Measurements from ENCODE around the gene FAM3C.

The FAM3C gene

DNA sequence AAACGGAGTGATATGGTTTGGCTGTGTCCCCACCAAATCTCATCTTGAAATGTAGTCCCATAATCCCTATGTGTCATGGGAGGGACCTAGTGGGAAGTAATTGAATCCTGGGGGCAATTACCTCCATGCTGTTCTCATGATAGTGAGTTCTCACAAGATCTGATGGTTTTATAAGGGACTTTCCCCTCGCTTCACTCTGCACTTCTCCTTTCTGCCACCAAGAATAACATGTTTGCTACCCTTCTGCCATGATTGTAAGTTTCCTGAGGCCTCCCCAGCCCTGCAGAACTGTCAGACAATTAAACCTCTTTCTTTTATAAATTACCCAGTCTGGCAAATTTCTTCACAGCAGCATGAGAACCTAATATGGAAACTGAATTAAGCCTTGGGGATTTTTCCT, 19.1 kb downstream of the FAM3C start:
- DNase-seq: no peak

DNA sequence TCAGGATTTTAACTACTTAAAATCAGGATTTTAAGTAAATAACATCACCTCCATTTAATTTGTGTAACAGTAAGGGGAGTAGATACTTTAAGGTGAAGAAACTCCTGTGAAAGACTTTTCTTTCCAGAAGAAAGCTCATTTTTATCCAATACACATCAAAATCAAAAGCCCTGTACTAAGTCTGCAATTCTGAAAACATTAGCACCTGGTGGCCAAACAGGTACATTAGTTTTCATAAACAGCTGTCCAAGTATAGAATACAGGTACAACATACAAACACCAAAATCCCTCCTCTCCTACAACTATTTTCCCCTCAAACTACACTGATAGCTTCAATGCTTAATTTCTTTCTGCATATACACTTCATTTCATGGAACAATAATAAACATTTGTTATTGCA, 22.9 kb downstream of the FAM3C start:
- DNase-seq: no peak

DNA sequence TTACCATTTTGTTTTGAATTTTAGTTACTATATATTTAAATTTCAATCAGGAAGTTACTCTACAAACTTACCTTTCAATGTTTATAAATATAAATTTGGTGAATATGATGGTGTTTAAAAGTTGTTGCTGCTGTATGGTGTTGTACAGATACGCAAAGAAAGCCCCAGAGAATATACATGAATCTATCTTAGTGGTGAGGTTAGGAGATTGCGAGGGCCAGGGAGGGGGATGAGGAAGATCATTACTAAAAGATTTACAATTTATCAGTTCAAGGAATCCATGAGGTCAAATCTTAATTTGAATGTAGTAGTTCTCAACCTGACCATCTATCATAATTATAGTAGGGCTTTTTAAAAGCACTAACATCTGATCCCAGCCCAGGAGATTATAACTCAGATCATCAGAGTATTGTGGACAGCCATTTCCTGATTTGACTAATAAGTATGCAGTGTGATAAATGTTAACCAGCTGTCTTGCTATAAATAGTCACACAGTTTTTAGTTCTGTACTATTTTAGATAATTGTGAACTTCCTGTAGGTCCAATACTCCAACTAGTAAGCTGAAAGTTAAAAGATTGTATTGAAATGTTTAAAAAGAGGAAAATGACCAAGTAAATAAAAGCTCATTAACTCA, 23.6 kb downstream of the FAM3C start:
- no peak for DNase-seq

DNA sequence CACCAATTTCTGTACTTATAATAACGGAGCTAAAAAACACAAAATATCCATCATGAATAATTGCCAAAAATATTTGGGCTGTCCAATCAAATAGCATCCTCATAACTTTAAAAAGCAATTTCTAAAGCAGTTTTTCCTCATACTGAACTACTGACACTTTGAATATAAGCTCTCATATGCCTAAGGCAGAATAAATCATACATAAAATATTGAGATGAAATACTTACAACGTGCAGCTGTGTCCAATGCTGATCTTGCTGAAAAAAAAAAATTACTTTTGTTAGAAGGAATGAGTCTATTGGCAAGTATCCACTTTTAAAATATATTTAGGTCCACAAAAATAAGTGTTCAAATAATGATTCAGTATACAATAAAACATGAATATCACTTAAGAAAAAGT, 24.2 kb downstream of the FAM3C start:
- DNase-seq: no peak

DNA sequence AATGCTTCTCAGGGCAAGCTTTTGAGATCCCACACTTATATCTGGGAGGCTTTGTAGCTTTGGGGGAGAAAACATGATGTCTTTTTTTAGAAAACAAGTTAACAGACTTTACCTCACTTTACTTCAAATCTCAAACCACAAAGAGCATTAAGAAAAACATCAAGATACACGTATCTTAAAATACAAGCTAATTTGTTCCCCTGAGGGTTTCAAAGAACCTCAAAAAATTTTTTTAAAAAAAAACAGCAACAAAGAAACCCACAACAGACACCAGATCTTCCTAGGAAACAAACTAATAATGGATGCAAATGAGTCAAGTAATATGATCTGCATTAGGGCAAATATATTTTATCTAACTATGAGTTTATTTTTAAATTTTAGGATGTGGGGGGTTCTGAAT, 24.7 kb downstream of the FAM3C start:
- no peak for DNase-seq

DNA sequence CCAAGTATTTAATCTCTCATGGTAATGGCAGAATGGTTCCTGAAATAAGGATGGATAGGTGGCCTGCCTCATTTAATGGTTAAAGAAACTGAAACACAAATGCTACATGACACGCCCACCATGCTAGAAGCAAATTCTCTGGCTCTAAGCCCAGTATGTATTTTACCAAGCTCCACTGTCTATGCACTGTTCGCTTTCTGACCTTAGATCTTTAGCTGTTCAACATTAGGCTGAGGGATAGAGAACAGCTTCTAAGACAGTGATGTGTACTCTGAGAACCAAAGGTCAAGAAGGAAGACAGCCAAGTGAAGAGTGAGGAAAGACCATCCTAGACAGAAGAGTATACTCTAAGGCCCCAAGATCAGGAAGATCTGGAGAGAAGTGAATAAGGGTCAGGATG, 26.6 kb downstream of the FAM3C start:
- no peak for DNase-seq

DNA sequence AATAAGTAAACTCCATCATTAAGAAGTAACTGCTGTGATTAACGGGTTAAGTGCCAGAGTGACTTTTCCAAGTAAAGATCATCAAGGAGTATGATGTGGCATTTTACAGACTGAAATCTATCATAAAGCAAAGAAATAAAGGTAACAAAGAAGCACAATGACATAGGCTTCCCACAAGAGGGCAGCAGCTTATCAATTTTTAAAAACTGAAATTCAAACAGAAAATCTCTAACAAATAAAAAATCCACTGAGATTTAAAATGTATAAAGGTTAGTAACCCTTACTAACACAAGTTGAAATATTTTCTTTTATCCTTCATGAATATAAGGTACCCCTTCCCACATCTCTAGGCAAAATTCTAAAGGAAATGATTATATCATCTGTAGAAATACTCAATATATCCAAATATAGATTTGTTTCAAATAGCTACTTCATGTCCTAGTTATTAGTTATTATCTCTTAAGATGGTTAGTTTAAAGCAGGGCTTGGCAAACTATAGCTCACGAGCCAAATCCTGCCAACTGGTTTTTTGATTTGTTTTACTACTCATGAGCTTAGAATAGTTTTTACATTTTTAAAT, 29.2 kb downstream of the FAM3C start:
- DNase-seq: no peak

DNA sequence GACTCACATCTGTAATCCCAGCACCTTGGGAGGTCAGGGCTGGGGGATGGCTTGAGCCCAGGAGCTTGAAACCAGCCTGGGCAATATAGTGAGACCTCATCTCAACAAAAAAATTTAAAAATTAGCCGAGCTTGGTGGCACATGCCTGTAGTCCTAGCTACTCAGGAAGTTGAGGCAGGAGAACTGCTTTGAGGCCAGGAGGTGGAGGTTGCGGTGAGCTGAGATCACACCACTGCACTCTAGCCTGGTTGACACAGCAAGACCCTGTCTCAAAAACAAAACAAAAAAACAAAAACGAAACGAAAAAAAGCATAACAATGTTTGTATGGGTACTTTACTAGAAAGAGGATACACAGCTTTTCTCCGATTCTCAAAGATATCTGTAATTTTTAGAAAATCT, 35.5 kb downstream of the FAM3C start:
- DNase-seq: no peak

DNA sequence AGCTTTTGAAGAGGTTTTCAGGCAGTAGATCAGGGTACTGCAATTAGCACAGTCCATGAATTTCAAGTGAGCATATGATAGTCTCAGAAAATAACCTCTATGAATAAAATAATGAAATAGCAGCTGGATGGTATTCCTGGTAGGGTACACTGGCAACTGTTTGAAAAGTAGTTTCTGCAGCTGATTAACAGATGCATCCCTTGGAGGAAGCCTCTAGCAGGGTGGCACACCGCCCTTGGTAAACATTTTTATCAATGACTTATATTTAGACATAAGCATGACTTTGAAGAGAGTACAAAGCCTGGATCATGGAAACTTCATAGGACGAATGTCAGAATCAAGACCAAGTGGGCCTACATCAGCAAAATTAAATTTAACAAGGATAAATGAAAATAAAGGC, 40.5 kb downstream of the FAM3C start:
- no peak for DNase-seq

DNA sequence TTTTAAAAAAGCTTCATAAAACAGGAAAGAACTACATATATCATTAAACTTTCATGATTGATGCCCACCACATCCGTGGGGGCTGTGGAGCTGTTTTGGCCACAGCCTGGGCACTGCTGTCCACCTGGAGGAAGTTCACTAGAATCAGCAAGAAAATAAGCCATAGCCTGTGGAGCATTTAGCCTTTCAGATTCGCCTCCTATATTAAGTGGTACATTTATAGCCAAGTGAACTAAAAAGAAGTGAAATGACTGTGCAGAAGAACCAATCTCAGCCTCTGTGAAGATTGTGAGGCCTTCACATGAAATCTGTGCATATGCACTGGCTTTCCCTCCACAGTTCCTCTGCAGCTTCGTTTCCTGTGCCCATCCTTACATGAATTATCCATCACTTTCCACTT, 43.8 kb downstream of the FAM3C start:
- DNase-seq: no peak

DNA sequence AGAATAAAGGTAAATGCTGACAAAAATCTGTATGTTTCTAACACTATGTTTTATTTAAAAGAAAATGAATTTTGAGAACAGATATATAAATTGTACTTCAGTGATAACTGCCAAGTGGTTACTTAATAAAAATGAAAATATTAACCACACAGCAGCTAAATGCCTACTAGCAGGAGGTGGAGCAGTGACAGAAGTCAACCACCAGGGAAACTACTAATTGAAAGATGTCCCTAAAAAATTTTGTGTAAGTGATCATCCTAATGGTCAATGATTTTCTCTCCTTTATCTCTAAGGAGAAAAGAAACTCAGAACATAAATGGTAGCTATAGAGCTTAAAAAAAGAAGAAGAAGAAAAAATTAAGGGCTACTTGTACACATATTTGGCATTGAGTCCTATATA, 44.4 kb downstream of the FAM3C start:
- no peak for DNase-seq

DNA sequence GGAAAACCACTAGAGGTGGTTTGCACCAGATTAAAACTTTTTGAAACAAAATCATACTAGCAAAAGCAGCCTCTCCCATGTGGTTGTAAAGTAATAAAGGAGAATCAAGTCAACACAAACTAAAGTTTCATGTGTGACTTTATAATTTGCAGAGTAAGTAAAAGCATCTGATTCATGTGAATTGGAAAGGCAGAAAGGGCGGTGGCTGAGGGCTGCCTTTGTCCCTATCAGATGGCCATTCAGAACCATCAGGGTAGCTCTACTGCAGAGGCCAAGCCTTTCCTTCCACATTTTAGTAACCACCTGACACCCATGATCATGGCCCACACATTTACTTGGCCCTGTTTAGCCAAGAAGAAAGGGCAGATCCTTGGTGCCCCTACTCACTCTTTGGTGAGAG, 51.6 kb downstream of the FAM3C start:
- no peak for DNase-seq

DNA sequence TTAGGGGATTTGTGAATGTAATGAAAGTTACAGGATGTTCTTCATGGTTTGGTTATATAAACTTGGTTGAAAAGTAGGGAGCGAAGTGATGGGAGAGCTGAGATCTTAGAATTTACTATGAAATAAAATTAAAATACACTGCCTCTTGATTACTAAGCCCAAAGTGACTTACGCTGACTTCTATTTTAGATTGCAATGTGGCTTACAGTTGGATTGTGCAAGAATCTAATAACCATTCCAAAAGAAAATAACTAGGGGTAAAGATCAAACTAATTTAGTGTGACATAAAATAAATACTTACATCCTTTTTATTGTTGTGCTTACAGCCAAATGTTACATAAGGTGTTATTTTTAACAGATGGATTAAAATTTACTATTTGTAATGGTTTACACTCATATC, 52.0 kb downstream of the FAM3C start:
- DNase-seq: no peak

DNA sequence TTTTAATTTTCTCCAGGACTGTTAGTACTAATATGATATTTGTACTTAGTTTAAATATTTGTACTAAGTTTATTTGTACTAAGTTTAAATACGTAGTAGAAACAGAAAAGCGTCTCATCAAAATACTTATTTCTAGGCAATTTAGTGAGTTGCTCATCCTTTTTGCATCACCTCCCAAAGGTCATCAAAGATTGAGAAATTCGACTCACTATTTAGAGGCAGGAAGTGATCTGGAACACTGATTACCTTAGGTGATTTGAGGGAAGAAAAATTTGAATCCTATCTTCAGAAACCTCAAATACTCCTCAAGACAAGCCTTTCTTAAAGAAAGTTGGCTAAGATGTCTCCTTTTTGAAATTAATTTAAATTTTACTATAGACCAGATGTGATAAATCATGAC, 52.8 kb downstream of the FAM3C start:
- no peak for DNase-seq

DNA sequence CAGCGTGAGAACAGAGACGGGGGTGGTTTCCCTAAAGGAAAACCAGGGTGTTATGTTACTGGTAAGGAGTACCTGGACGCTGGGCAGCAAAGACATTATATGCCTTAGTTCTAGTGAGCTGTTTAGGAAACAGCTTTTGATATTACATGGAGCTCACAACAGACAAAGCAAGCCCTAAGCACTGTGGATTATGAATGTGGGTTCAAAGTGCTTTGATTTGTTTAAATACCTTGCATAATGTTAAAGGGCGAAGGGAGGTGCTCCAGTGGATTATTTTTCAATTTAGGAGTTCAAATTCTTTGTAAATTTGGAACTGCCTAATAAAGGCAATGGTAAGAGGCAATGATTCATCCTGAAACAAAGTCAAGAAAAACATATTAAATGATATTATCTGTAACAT, 53.5 kb downstream of the FAM3C start:
- DNase-seq: no peak

DNA sequence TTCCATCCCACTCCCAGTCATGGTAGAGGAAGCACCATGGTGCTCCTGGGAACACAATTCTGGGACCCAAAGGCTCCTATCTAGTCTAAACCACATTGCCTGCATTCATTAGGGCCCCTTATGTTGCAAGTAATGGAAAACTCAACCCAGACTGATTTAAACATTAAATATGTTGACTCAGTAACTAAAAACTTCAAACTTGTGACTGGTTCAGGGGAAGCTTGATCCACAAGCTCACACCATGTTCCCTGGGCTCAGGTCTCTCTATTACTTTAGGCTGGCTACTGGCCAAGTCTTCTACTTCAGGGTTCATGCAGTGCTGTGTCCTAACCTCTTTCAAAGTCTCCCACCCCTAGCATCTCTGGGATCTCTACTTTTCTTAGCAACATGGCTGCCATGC, 54.2 kb downstream of the FAM3C start:
- no peak for DNase-seq

DNA sequence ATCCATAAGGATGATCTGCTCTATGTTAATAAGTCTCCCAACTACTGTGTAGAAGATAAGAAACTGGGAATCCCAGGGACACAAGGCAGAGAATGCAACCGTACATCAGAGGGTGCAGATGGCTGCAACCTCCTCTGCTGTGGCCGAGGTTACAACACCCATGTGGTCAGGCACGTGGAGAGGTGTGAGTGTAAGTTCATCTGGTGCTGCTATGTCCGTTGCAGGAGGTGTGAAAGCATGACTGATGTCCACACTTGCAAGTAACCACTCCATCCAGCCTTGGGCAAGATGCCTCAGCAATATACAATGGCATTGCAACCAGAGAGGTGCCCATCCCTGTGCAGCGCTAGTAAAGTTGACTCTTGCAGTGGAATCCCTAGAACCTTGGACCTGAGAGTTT, 57.0 kb downstream of the FAM3C start:
- DNase-seq: no peak

DNA sequence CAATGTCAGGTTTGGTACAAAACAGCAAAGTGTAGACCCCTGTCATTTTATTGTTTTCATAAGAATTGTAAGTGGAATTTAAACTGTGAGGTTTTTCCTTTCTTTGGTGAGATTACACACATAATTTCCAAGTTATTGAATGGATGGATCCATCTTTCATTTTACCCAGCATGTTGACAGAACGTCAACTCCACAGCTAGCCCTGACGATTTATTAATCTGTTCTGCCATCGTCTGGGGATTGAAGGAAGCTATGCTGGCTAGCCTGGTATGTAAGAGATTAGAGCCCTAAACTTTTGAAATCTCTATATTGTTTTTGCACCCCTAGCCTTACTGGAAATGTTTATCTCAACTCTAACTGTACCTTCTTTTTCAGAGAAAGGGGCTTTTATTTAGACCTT, 58.7 kb downstream of the FAM3C start:
- no peak for DNase-seq

DNA sequence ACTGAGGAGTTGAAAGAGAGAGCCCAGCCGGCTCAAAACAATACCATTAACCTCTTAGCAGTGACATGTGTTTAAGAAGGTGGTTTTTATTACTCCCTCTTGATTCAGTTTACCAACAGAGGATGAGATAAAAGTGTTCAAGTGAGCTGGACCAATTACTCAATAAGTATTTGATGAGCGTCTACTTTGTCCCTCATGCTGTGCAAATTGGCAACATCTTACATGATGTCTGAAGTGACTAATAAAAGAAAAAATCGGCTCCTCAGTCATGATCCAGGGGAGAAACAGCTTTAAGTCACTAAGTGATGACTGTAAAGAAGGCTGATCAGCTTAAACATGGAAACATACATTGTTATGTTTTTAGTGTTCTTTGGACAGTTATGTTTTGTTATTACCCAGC, 59.5 kb downstream of the FAM3C start:
- no peak for DNase-seq

DNA sequence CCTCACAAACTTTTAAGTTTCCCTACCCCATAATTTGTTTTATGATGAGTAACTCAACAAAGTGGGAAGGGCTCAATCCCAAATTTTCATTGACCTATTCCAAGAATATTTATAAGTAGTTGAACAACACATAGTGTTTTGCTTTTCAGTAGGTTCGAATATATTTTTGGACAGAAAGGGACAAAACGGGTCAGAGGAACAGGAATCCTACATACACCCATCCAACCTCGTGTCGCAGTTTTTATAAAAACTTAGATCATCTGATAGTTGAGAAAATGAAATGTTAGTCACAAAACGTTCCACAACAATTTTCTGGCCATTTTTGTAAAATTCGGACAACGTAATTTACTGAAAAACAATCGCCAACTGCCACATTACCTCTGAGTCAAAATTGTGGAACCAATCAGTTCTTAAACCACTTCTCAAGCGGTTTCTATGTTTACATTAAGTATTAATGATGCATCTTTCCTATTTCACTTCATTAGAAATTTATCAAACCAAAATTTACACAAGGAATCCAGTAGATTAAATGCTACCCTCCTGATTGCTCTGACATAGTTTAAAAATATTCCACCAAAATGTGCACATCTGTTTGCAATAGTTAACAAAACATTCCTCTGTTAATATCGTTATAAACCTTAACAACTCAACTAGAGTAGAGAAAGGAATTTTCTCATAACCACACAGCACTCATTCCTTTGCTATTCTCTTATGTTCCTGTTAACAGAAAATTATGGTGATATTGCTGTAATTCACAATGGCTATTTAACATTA, 61.0 kb downstream of the FAM3C start:
- no peak for DNase-seq

DNA sequence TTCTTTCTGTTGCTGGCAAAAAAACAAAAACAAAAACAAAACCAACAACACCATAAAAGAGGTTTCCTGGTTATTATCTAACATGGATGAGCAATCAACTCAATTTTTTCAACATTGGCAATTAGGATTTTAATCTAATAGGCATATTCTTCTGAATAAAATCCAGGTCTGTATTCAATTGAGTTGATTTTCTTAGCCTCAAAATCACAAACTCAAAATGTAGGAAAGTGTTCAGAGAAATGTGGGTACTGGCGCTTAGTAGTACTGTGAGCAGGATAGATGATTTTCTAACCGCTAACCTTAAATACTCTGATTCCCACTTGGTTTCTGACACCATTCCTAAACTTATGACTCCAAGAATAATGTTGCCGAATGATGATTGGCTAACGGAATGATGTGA, 61.7 kb downstream of the FAM3C start:
- DNase-seq: no peak

DNA sequence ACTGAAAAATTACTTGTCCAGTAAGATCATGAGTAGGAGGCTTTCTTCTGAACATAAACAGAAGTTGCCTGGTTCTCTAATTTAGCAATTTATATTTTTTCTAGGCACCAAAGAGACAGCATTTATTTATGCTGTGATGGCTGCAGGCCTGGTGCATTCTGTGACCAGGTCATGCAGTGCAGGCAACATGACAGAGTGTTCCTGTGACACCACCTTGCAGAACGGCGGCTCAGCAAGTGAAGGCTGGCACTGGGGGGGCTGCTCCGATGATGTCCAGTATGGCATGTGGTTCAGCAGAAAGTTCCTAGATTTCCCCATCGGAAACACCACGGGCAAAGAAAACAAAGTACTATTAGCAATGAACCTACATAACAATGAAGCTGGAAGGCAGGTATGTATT, 64.5 kb downstream of the FAM3C start:
- DNase-seq: no peak

DNA sequence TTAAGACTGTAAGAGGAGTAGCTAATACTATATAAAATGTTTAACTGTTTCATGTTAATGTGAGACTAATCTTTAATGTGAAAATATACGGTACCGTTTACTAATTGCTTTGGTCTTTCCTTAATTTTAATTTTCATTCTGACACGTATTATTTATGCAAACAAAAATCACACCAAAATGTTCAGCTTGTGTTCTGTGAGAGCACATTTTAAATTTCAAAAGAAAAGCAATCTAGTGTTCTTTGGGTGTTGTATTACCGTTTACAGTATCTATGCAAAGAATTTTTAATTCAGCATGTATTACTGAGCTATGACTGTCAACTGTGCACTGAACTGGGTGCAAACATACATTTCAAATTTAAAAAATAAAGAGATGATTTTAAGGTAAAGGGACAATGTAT, 65.1 kb downstream of the FAM3C start:
- no peak for DNase-seq

DNA sequence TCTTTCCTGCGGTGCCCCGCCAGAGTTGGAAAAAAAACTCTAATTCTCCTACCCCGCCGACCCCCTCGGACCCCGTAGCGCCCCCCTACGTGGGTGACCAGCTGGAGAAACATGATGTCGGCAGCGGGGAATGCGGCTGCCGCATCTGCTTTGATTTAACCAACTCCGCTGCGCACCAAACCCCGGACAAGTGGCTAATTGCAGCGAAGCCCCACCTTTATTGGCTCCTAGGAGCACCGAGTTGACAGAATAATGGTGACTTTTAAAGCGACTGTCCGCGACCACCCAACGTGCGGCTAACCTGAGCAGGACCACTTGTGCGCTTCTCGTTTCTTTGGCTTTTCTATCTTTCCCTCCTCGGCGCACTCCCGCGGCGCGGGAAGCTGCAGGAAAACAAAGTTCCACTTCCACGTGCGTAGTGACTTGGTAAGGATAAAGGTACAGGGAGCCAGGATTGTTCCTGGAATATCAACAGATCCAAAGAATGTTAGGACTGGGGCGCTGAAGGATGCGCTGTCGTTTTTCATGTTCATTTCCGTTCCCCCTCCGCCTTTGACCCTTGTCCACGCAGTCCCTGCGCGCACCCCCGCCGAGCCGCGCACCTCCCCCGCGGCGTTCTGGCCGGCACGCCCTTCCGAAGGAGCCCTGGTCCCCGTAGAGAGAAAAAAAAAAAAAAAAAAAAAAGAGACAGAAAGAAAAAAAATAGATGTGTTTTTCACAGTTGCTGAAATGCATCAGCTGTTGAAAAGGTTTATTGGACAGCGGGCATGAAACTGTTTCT, 65.9 kb downstream of the FAM3C start:
- DNase-seq: no peak
